IPS-15b (cell line): ENCODE results near the gene SMARCA5.
"Not testable (repeated sequence)": the region's sequence is repeated elsewhere in the genome, so short reads cannot be mapped to it uniquely, and the experiment has no call there.

Experiments
- H3K27me3 ChIP-seq: one replicate; pipeline ENCODE4 v1.6.1; 2013; ENCODE audit warnings: low read length; ENCODE audit not compliant: control insufficient read depth, insufficient read depth
- H3K36me3 ChIP-seq: one replicate; pipeline ENCODE4 v1.6.1; 2013; ENCODE audit warnings: low read length; ENCODE audit not compliant: control insufficient read depth, insufficient read depth
- H3K4me1 ChIP-seq: one replicate; pipeline ENCODE4 v1.6.1; 2013; ENCODE audit warnings: mild to moderate bottlenecking, low read length; ENCODE audit not compliant: control insufficient read depth, insufficient read depth
- H3K4me3 ChIP-seq: one replicate; pipeline ENCODE4 v1.5.1; 2013; ENCODE audit warnings: low read depth, low read length
- H3K9ac ChIP-seq: one replicate; pipeline ENCODE4 v1.6.1; 2013; ENCODE audit warnings: low read depth, mild to moderate bottlenecking, low read length
- H3K9me3 ChIP-seq: one replicate; pipeline ENCODE4 v1.6.1; 2013; ENCODE audit warnings: mild to moderate bottlenecking, low read length; ENCODE audit not compliant: control insufficient read depth, insufficient read depth

Gene SMARCA5

GRCh38 chr4:143512978-143513313, 556 bp upstream of the SMARCA5 start:
- no peaks in the 10 kb centered on the region for H3K9me3 ChIP-seq
- no peak overlapping the region for H3K9ac ChIP-seq
- no peaks in the 10 kb centered on the region for H3K27me3 ChIP-seq
- peaks cover 6% of the 10 kb centered on the region for H3K36me3 ChIP-seq
- H3K4me1 ChIP-seq: peaks cover 5% of the 10 kb centered on the region
- peak overlapping the region; percentile 74 for H3K4me3 ChIP-seq

GRCh38 chr4:143514169-143514495, 630 bp downstream of the SMARCA5 start:
- Histone ChIP-seq H3K4me1 (peaks cover 5% of the 10 kb centered on the region), H3K36me3 (peaks cover 6% of the 10 kb centered on the region), H3K9me3 (no peaks in the 10 kb centered on the region), H3K4me3 (peak overlapping the region; percentile 74), H3K9ac (peak overlapping the region; percentile 82), H3K27me3 (no peaks in the 10 kb centered on the region)

DNA sequence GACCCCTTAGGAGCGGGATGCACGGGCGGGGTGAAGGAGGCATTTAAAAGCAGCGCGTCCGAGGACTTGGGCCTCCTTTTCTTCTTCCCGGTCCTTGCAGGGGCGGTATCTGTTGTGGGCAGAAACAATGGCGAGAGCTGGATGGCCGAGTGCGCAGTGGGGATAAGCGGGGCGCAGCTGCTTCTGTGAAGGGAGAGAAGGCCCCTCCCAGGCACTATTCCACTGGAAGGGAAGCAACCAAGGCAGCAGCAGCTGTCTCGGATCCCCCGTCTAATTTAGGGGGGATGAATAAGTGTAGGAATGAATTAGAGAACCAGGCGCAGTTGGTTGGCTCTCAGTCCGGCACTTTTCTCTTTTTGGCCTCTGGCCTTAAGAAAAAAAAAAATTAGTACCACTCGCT, 995 bp downstream of the SMARCA5 start:
- Histone ChIP-seq H3K9me3 (no peaks in the 10 kb centered on the region), H3K36me3 (peaks cover 6% of the 10 kb centered on the region), H3K27me3 (no peaks in the 10 kb centered on the region), H3K4me1 (peaks cover 5% of the 10 kb centered on the region), H3K4me3 (peak overlapping the region; percentile 74), H3K9ac (peak overlapping the region; percentile 82)

DNA sequence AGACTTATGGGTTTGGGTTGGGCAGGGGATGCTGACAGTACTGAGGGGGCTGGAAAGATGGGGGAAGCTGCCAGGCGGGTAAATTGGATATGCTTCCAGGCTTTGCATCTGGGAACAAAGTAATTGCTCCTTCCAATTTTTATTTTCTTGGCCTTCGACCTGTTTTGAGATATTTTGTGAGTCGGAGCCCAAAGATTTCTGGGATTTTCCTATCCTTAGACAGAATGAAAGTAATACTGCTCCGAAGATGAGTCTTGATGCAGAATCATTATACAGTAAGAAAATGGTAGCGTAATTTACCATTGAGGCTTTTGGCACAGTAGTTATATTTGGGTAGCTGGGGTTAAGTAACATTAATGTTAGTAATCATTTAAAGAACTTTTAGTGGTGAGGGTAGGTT, 1.4 kb downstream of the SMARCA5 start:
- no peaks in the 10 kb centered on the region for H3K9me3 ChIP-seq
- H3K36me3 ChIP-seq: peaks cover 6% of the 10 kb centered on the region
- peak overlapping the region; percentile 74 for H3K4me3 ChIP-seq
- H3K9ac ChIP-seq: peak overlapping the region; percentile 82
- H3K4me1 ChIP-seq: peaks cover 5% of the 10 kb centered on the region
- no peaks in the 10 kb centered on the region for H3K27me3 ChIP-seq

DNA sequence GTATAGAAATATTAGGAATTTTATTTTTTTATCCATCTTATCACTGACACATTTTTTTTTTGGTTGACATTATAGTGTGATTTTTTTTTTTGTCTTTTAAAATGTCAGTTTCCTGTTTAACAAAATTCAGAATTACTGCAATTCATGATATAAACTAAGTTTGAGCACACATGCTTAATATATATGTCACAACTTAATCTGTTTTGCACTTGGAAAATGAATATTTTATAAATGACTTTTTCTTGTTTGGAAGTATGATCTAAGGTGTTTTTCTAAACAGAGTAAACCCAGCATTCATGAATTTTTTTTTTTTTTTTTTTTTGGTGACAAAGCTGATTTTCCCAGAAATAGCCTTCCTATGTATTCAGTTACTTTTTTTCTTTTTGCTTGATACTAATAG, 2.4 kb downstream of the SMARCA5 start:
- H3K4me3 ChIP-seq: no peak overlapping the region
- H3K9me3 ChIP-seq: no peaks in the 10 kb centered on the region
- H3K4me1 ChIP-seq: peaks cover 5% of the 10 kb centered on the region
- H3K36me3 ChIP-seq: peaks cover 10% of the 10 kb centered on the region
- H3K27me3 ChIP-seq: no peaks in the 10 kb centered on the region
- H3K9ac ChIP-seq: no peak overlapping the region

DNA sequence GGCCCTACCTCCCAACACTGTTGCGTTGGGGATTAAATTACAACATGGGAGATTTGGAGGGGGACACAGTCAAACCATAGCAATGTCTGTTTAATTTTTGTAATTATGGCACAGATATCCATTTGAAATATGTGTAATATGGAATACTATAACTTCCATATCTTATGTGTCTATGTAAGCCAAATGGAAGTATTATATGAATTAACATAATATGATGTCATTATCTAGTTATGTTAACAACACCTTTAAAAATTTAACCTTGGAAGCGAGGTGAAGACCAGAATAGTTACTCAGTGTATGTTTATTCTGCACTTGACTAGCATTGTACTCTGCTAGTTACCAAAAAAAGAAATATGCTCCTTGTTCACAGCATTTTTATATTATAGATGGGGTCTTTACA, 4.3 kb downstream of the SMARCA5 start:
- H3K9me3 ChIP-seq: no peaks in the 10 kb centered on the region
- no peak overlapping the region for H3K4me3 ChIP-seq
- H3K36me3 ChIP-seq: peaks cover 17% of the 10 kb centered on the region
- H3K27me3 ChIP-seq: no peaks in the 10 kb centered on the region
- H3K4me1 ChIP-seq: peaks cover 5% of the 10 kb centered on the region
- no peak overlapping the region for H3K9ac ChIP-seq

GRCh38 chr4:143524211-143524610, 10.7 kb downstream of the SMARCA5 start:
- no peak overlapping the region for H3K9ac ChIP-seq
- no peaks in the 10 kb centered on the region for H3K27me3 ChIP-seq
- no peak overlapping the region for H3K4me3 ChIP-seq
- H3K9me3 ChIP-seq: no peaks in the 10 kb centered on the region
- peaks cover 22% of the 10 kb centered on the region for H3K36me3 ChIP-seq
- no peaks in the 10 kb centered on the region for H3K4me1 ChIP-seq

DNA sequence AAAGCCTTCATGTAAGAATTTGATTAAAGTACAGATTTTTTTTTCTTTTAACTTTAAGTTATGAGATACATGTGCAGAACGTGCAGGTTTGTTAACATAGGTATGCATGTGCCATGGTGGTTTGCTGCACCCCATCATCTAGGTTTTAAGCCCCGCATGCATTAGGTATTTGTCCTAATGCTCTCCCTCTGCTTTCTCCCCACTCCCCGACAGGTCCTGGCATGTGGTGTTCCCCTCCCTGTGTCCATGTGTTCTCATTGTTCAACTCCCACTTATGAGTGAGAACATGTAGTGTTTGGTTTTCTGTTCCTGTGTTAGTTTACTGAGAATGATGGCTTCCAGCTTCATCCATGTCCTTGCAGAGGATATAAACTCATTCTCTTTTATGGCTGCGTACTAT, 14.5 kb downstream of the SMARCA5 start:
- H3K4me3 ChIP-seq, H3K9me3 ChIP-seq, H3K4me1 ChIP-seq, H3K27me3 ChIP-seq, H3K9ac ChIP-seq: not testable (repeated sequence)
- peaks cover 22% of the 10 kb centered on the region for H3K36me3 ChIP-seq

DNA sequence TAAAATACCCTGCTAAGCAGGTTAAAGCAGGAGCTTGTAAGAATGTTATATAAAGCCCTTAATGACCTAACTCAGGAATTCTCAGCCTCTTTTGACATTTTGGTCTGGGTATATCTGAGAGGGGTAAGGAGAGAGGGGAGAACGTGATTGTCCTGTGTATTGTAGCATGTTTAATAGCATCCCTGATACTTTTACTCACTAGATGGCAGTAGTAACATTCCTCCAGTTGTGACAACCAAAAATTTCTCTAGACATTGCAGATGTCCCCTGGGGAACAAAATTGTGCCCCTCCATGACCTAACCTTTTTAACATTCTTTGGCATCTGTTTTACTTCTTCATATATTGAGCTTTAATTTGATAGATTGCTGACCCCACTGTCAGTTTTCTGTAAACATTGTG, 17.9 kb downstream of the SMARCA5 start:
- Histone ChIP-seq H3K4me1 (no peaks in the 10 kb centered on the region), H3K9me3 (no peaks in the 10 kb centered on the region), H3K27me3 (no peaks in the 10 kb centered on the region), H3K9ac (no peak overlapping the region), H3K36me3 (peaks cover 26% of the 10 kb centered on the region), H3K4me3 (no peak overlapping the region)

GRCh38 chr4:143531788-143532491, 18.4 kb downstream of the SMARCA5 start:
- H3K9ac ChIP-seq: no peak overlapping the region
- H3K4me3 ChIP-seq: no peak overlapping the region
- no peaks in the 10 kb centered on the region for H3K4me1 ChIP-seq
- no peaks in the 10 kb centered on the region for H3K27me3 ChIP-seq
- no peaks in the 10 kb centered on the region for H3K9me3 ChIP-seq
- peaks cover 26% of the 10 kb centered on the region for H3K36me3 ChIP-seq

DNA sequence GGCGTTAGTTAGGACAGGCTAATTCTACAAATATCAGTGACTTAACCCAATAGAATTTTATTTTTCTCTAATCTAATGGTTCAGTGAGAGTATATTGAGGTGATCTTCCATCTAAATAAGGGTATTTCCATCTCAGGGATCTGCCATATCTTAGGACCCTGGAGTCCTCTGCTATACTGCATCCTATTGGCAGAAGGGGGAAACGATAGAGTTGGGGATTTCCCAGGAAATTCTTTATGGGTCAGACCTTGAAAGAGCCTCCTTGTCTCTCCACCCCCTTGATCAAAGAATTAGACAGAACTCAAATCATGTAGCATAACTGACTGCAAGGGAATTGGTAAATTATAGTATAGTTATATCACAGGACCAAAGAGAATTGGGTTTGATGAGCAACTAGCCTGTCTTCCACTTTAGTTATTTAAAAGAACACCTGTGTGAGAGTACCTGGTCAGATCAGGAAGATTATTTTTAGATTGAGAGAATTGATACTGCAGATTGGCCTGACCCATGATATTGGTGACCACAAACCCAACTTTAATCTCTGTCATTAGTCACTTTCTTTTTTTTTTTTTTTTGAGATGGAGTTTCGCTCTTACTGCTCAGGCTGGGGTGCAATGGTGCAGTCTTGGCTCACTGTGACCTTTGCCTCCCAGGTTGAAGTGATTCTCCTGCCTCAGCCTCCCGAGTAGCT, 25.6 kb downstream of the SMARCA5 start:
- Histone ChIP-seq H3K4me3 (no peak overlapping the region), H3K9me3 (no peaks in the 10 kb centered on the region), H3K4me1 (no peaks in the 10 kb centered on the region), H3K9ac (no peak overlapping the region), H3K36me3 (peaks cover 23% of the 10 kb centered on the region), H3K27me3 (no peaks in the 10 kb centered on the region)

GRCh38 chr4:143539670-143540023, 26.1 kb downstream of the SMARCA5 start:
- no peak overlapping the region for H3K4me3 ChIP-seq
- no peak overlapping the region for H3K9ac ChIP-seq
- H3K27me3 ChIP-seq: no peaks in the 10 kb centered on the region
- H3K9me3 ChIP-seq: no peaks in the 10 kb centered on the region
- H3K4me1 ChIP-seq: no peaks in the 10 kb centered on the region
- H3K36me3 ChIP-seq: peaks cover 23% of the 10 kb centered on the region
